Keratinocyte (primary cell): ENCODE results near the gene KCNK5. TPM values are rescaled to one million over a fixed set of nuclear protein-coding genes. Genes with fewer than 3 reads are reported as not detected.

Experiments
- DNase-seq: peaks from one replicate; pipeline ENCODE4 v3.0.0-alpha.2; 2011; ENCODE audit warnings: low read depth, missing footprints, low spot score
- FAIRE-seq: peaks from 2 replicates; lab custom pipeline; 2011; peaks lifted over from hg19 to GRCh38; lab: Jason Lieb, UNC
- H2AFZ ChIP-seq: 2 replicates; pipeline ENCODE4 v1.6.0; 2012; ENCODE audit warnings: low read length, control low read depth, inconsistent platforms; ENCODE audit not compliant: control insufficient read depth
- H3K27ac ChIP-seq: 2 replicates; pipeline ENCODE4 v1.5.1; 2011; ENCODE audit warnings: low read length; ENCODE audit not compliant: control insufficient read depth, insufficient read depth
- H3K27me3 ChIP-seq: 3 replicates; pipeline ENCODE4 v1.6.0; 2011; ENCODE audit warnings: low read length; ENCODE audit not compliant: control insufficient read depth, insufficient read depth; ENCODE audit errors: extremely low read depth
- H3K36me3 ChIP-seq, 2 experiments: 2 replicates in 1 of 2; 3 replicates in 1 of 2; pipeline ENCODE4 v1.5.1; 2011; ENCODE audit warnings: low read length in 2 of 2, mild to moderate bottlenecking in 1 of 2; ENCODE audit not compliant: control insufficient read depth in 2 of 2, insufficient read depth in 2 of 2; ENCODE audit errors: extremely low read depth in 1 of 2
- H3K4me1 ChIP-seq: 3 replicates; pipeline ENCODE4 v1.5.1; 2011; ENCODE audit warnings: low read length; ENCODE audit not compliant: control insufficient read depth, insufficient read depth; ENCODE audit errors: extremely low read depth
- H3K4me2 ChIP-seq: 3 replicates; pipeline ENCODE4 v1.6.0; 2011; ENCODE audit warnings: low read depth, low read length; ENCODE audit not compliant: control insufficient read depth, insufficient read depth; ENCODE audit errors: extremely low read depth
- H3K4me3 ChIP-seq, 3 experiments: fragments of 200-600 bp in 1 of 3; sonication (generic) in 1 of 3; 2 replicates in 2 of 3; 3 replicates in 1 of 3; pipeline ENCODE4 v1.5.1; 2011 to 2016; ENCODE audit warnings: low read length in 3 of 3, mild to moderate bottlenecking in 3 of 3, control low read depth in 2 of 3, inconsistent platforms in 1 of 3, low read depth in 1 of 3, mixed read lengths in 1 of 3, mixed run types in 1 of 3, moderate library complexity in 1 of 3; ENCODE audit not compliant: control insufficient read depth in 2 of 3, insufficient read depth in 2 of 3; ENCODE audit errors: extremely low read depth in 1 of 3
- H3K79me2 ChIP-seq: 2 replicates; pipeline ENCODE4 v1.6.0; 2012; ENCODE audit warnings: low read length; ENCODE audit not compliant: control insufficient read depth, insufficient read depth
- H3K9ac ChIP-seq: 3 replicates; pipeline ENCODE4 v1.6.0; 2011; ENCODE audit warnings: low read length; ENCODE audit not compliant: control insufficient read depth, insufficient read depth; ENCODE audit errors: extremely low read depth
- H3K9me1 ChIP-seq: 3 replicates; pipeline ENCODE4 v1.6.0; 2011; ENCODE audit warnings: low read length; ENCODE audit not compliant: control insufficient read depth, insufficient read depth; ENCODE audit errors: extremely low read depth
- H3K9me3 ChIP-seq: 2 replicates; pipeline ENCODE4 v1.5.1; 2012; ENCODE audit warnings: low read depth, low read length; ENCODE audit not compliant: control insufficient read depth
- H4K20me1 ChIP-seq: 3 replicates; pipeline ENCODE4 v1.6.0; 2011; ENCODE audit warnings: low read length; ENCODE audit not compliant: control insufficient read depth, insufficient read depth; ENCODE audit errors: extremely low read depth
- CTCF ChIP-seq, 3 experiments: IDR thresholded peaks in 1 of 3; conservative IDR thresholded peaks in 1 of 3; optimal IDR thresholded peaks in 1 of 3; 2 replicates in 2 of 3; 3 replicates in 1 of 3; pipeline versions ENCODE3 to v1.5.1; 2011; ENCODE audit warnings: low read length in 3 of 3, mild to moderate bottlenecking in 3 of 3, moderate library complexity in 2 of 3, control low read depth in 1 of 3, inconsistent platforms in 1 of 3; ENCODE audit not compliant: insufficient read depth in 2 of 3; ENCODE audit errors: extremely low read depth in 1 of 3
- EZH2 ChIP-seq: IDR thresholded peaks from one replicate; pipeline ENCODE4 v1.6.1; 2012; ENCODE audit warnings: inconsistent platforms, mild to moderate bottlenecking, low read length, moderate library complexity
- dilution Hi-C: fragments of 300-500 bp; cut with MboI; formaldehyde crosslinking; loops from one replicate; pipeline ENCODE4 v1.7.0; 2020; ENCODE audit warnings: low sequenced_read_pairs; ENCODE audit not compliant: extremely low pct_ligation_motif_present
- polyA plus RNA-seq, 5 experiments: library from polyadenylated mRNA; depleted of rRNA in 3 of 5; stranded (reverse) in 3 of 5; stranded (forward) in 1 of 5; unstranded in 1 of 5; fragments of >200 nt; gene quantifications; 1 replicate in 1 of 5; 2 replicates in 3 of 5; 3 replicates in 1 of 5; pipeline versions ENCODE4 v1.2.1 to v1.2.3, GENCODE V29; 2011 to 2012; ENCODE audit warnings: missing spikeins in 2 of 5, low read depth in 1 of 5, low replicate concordance in 1 of 5

Gene KCNK5
- polyA plus RNA-seq, 1 donor (not counting 4 experiments of a cell fraction or from before 2014, with no cell fraction given) = not detected

- FAIRE-seq (no peak), DNase-seq (no peak)
- H3K4me1 ChIP-seq = no peaks in the 10 kb centered on the region
- no peak overlapping the region for H3K9ac ChIP-seq
- TF ChIP-seq CTCF (optimal IDR thresholded peaks at IDR 0.05 in 1 of 3, IDR thresholded peaks at IDR 0.05 in 1 of 3, conservative IDR thresholded peaks at IDR 0.05 in 1 of 3; ENCODE audit: extremely low read depth in 1 of 3, insufficient read depth in 2 of 3, low read length in 3 of 3) (no peak), EZH2 (no peak)
- dilution Hi-C loops = no loop called here
- no peaks in the 10 kb centered on the region for H3K9me3 ChIP-seq
- no peak overlapping the region for H3K27ac ChIP-seq
- no peaks in the 10 kb centered on the region for H3K36me3 ChIP-seq
- H4K20me1 ChIP-seq = no peaks in the 10 kb centered on the region
- H3K27me3 ChIP-seq = peaks cover 14% of the 10 kb centered on the region
- no peak overlapping the region for H2AFZ ChIP-seq
- H3K4me3 ChIP-seq = no peak overlapping the region
- no peaks in the 10 kb centered on the region for H3K79me2 ChIP-seq
- H3K4me2 ChIP-seq = no peak overlapping the region
- no peaks in the 10 kb centered on the region for H3K9me1 ChIP-seq
Observed at GRCh38 chr6:39223061-39223460, 6.2 kb downstream of the KCNK5 start.

- Histone ChIP-seq H3K9me3 (no peaks in the 10 kb centered on the region), H3K36me3 (no peaks in the 10 kb centered on the region), H3K4me3 (no peak overlapping the region), H3K79me2 (no peaks in the 10 kb centered on the region), H3K9me1 (no peaks in the 10 kb centered on the region), H2AFZ (no peak overlapping the region), H3K27ac (no peak overlapping the region), H4K20me1 (no peaks in the 10 kb centered on the region), H3K4me2 (no peak overlapping the region), H3K27me3 (peaks cover 3% of the 10 kb centered on the region), H3K4me1 (no peaks in the 10 kb centered on the region), H3K9ac (no peak overlapping the region)
- dilution Hi-C loops = no loop called here
- DNase-seq (no peak), FAIRE-seq (no peak)
- TF ChIP-seq CTCF (optimal IDR thresholded peaks at IDR 0.05 in 1 of 3, IDR thresholded peaks at IDR 0.05 in 1 of 3, conservative IDR thresholded peaks at IDR 0.05 in 1 of 3; ENCODE audit: extremely low read depth in 1 of 3, insufficient read depth in 2 of 3, low read length in 3 of 3) = no peak
- TF ChIP-seq EZH2 = no peak
Observed at GRCh38 chr6:39221779-39222641, 7.3 kb downstream of the KCNK5 start.
